ENCODE data around the gene GABRG3. TPM values are rescaled to one million over a fixed set of nuclear protein-coding genes. Genes with fewer than 3 reads are reported as not detected.

Gene GABRG3
- total and polyA plus RNA-seq, 11 donors: not detected

- ATAC-seq (no peak), DNase-seq (no peak)
- Histone ChIP-seq H3K36me3 (no peaks in the 10 kb centered on the region), H3K27me3 (peaks cover 0 to 4% (median 0%) of the 10 kb centered on the region in 9 donors), H3K4me3 (no peak overlapping the region), H3K9me3 (peaks cover 0 to 21% (median 14%) of the 10 kb centered on the region in 12 donors), H3K4me1 (no peaks in the 10 kb centered on the region), H3K27ac (no peak overlapping the region)
- WGBS, 4 donors: 50 to 57% (median 53%) methylated on average over 2 of the region's 2 CpGs
- intact Hi-C loops (cut with DNase I): loop anchor here in 4 of 10 donors (10.0 kb wide), 2 partner anchors 58 to 288 kb away; no protein-coding TSS in a partner anchor
- no peak for TF ChIP-seq CTCF (IDR thresholded peaks at IDR 0.05)
- no peak for TF ChIP-seq POLR2A (IDR thresholded peaks at IDR 0.05)
Measured at GRCh38 chr15:27066446-27066845, 95.5 kb downstream of the GABRG3 start.

DNA sequence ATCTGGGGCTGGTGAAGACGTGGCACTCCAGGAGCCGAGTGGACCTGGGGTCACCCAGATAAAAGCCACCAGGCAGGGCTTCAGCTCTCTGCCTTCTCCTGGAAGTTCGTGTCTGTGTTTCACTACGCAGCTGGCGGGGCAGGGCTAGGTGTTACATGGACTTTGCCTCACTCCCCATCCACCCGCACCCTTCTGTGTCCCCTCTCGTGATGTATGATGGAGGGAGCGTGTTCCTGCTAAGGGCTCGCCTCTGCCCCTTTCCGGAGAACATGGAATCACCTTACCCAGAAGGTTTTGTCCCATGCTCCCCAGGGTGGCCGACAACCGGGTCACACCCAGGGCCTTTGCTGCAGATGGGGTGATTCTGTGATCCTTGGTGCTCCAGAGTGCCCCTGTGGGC lies 96.2 kb downstream of the GABRG3 start:
- DNase-seq (no peak), ATAC-seq (no peak)
- Histone ChIP-seq H3K4me1 (no peaks in the 10 kb centered on the region), H3K27me3 (no peaks in the 10 kb centered on the region), H3K36me3 (no peaks in the 10 kb centered on the region), H3K4me3 (no peak overlapping the region), H3K27ac (no peak overlapping the region), H3K9me3 (peaks cover 0 to 21% (median 14%) of the 10 kb centered on the region in 12 donors)
- intact Hi-C loops (cut with DNase I): loop anchor here in 4 of 10 donors (10.0 kb wide), 2 partner anchors 58 to 288 kb away; no protein-coding TSS in a partner anchor
- 82 to 86% (median 84%) methylated on average over 11 to 12 of the region's 12 CpGs for WGBS, 4 donors
- TF ChIP-seq CTCF (IDR thresholded peaks at IDR 0.05) (no peak), POLR2A (IDR thresholded peaks at IDR 0.05) (no peak)

- H3K4me3 ChIP-seq: no peak overlapping the region
- WGBS, 4 donors: 70 to 75% (median 72%) methylated on average over 6 of the region's 6 CpGs
- intact Hi-C loops (cut with DNase I): no loop called here
Measured at GRCh38 chr15:27070841-27071240, 99.9 kb downstream of the GABRG3 start.

GRCh38 chr15:27074179-27074578 lies 103.2 kb downstream of the GABRG3 start:
- Histone ChIP-seq H3K27ac (no peak overlapping the region), H3K27me3 (no peaks in the 10 kb centered on the region), H3K36me3 (no peaks in the 10 kb centered on the region), H3K4me1 (no peaks in the 10 kb centered on the region), H3K9me3 (peaks cover 0 to 4% (median 0%) of the 10 kb centered on the region in 12 donors), H3K4me3 (no peak overlapping the region)
- DNase-seq (no peak), ATAC-seq (no peak)
- intact Hi-C loops (cut with DNase I): no loop called here
- TF ChIP-seq POLR2A (IDR thresholded peaks at IDR 0.05) (no peak), CTCF (IDR thresholded peaks at IDR 0.05) (no peak)
- WGBS, 4 donors: 66 to 82% (median 77%) methylated on average over 6 of the region's 6 CpGs

More at GRCh38 chr15:27070841-27071240, 99.9 kb downstream of the GABRG3 start:
- Histone ChIP-seq H3K9me3 (peaks cover 0 to 21% (median 14%) of the 10 kb centered on the region in 12 donors), H3K36me3 (no peaks in the 10 kb centered on the region), H3K27ac (no peak overlapping the region), H3K4me1 (no peaks in the 10 kb centered on the region), H3K27me3 (no peaks in the 10 kb centered on the region)
- ATAC-seq: no peak
- TF ChIP-seq CTCF (IDR thresholded peaks at IDR 0.05) (no peak), POLR2A (IDR thresholded peaks at IDR 0.05) (no peak)
- DNase-seq: no peak

Data from heart left ventricle (tissue), 16 donors.